HepG2 (cell line): ENCODE measurements around the gene SLC2A6. TPM values are rescaled to one million over a fixed set of nuclear protein-coding genes. Genes with fewer than 3 reads are reported as not detected.
A peak's percentile ranks its signal among the peaks of the same experiment; 100 is the strongest.

ENCODE experiments used
- ATAC-seq: fragments of 200-7000 bp; cut with Tn5 transposase; 3 replicates; pipeline ENCODE4 v1.9.1; 2020; ENCODE audit warnings: mild to moderate bottlenecking, moderate library complexity
- BruUV-seq: library from RNA; stranded (reverse); fragments of 400-500 nt; replicated peaks from 2 replicates; lab custom pipeline; 2021; lab: Mats Ljungman, UMichigan
- CTCF ChIA-PET: fragments of 300-600 bp; formaldehyde crosslinking; extraction: SDS; loops from one replicate; lab custom pipeline; 2021; ENCODE audit warnings: low total read pairs, inconsistent platforms, low intra/inter-chr PET ratio; lab: Yijun Ruan, JAX
- POLR2A ChIA-PET: fragments of 350-600 bp; sonication (Branson Sonifier 250); formaldehyde crosslinking; loops from one replicate; lab custom pipeline; 2020; ENCODE audit warnings: antibody characterized with exemption, inconsistent platforms; lab: Yijun Ruan, JAX
- DNase-seq: peaks from one replicate; pipeline ENCODE4 v3.0.0-alpha.2; 2015; ENCODE audit warnings: low spot score
- FAIRE-seq: peaks from 3 replicates; lab custom pipeline; 2011; peaks lifted over from hg19 to GRCh38; lab: Jason Lieb, UNC
- H2AFZ ChIP-seq: one replicate; pipeline ENCODE4 v1.6.1; 2011; ENCODE audit warnings: low read length, inconsistent platforms
- H3K27ac ChIP-seq: fragments of 300-600 bp; 3 replicates; pipeline ENCODE4 v1.8.0; 2011; ENCODE audit warnings: mixed run types, mild to moderate bottlenecking, mixed read lengths, low read length, inconsistent platforms; ENCODE audit not compliant: insufficient read depth; ENCODE audit errors: extremely low read length
- H3K27me3 ChIP-seq, 2 experiments: fragments of 200-600 bp in 1 of 2; 2 replicates in 1 of 2; 3 replicates in 1 of 2; pipeline versions ENCODE4 v1.6.0 to v1.8.0; 2011; ENCODE audit warnings: low read length in 2 of 2, mild to moderate bottlenecking in 2 of 2, moderate library complexity in 2 of 2, inconsistent platforms in 1 of 2; ENCODE audit not compliant: insufficient read depth in 2 of 2, control insufficient read depth in 1 of 2
- H3K36me3 ChIP-seq, 2 experiments: fragments of 200-600 bp in 1 of 2; replicated peaks in 1 of 2; 2 replicates in 1 of 2; 3 replicates in 1 of 2; pipeline versions ENCODE4 v1.5.1 to v1.8.0; 2011; ENCODE audit warnings: low read length in 2 of 2, inconsistent platforms in 1 of 2; ENCODE audit not compliant: insufficient read depth in 2 of 2, control insufficient read depth in 1 of 2
- H3K4me1 ChIP-seq: 2 replicates; pipeline ENCODE4 v1.5.1; 2012; ENCODE audit warnings: low read length, inconsistent platforms; ENCODE audit not compliant: insufficient read depth
- H3K4me2 ChIP-seq: 2 replicates; pipeline ENCODE4 v1.6.0; 2011; ENCODE audit warnings: low read depth, low read length, inconsistent platforms
- H3K4me3 ChIP-seq, 3 experiments: fragments of 200-600 bp in 1 of 3; sonication (generic), shearing (Covaris generic) in 1 of 3; replicated peaks in 1 of 3; 2 replicates each; pipeline ENCODE4 v1.5.1; 2011 to 2016; ENCODE audit warnings: low read length in 3 of 3, inconsistent platforms in 2 of 3, low read depth in 2 of 3, mild to moderate bottlenecking in 2 of 3, control low read depth in 1 of 3, mixed read lengths in 1 of 3; ENCODE audit not compliant: insufficient read depth in 1 of 3
- H3K79me2 ChIP-seq: one replicate; pipeline ENCODE4 v1.6.1; 2011; ENCODE audit warnings: low read length, inconsistent platforms; ENCODE audit not compliant: insufficient read depth
- H3K9ac ChIP-seq: 2 replicates; pipeline ENCODE4 v1.6.0; 2011; ENCODE audit warnings: mild to moderate bottlenecking, low read depth, low read length, inconsistent platforms; ENCODE audit not compliant: insufficient read depth
- H3K9me3 ChIP-seq: 2 replicates; pipeline ENCODE4 v1.5.1; 2012; ENCODE audit warnings: mild to moderate bottlenecking, low read length
- H4K20me1 ChIP-seq: 2 replicates; pipeline ENCODE4 v1.6.0; 2011; ENCODE audit warnings: inconsistent platforms, mild to moderate bottlenecking, low read length, moderate library complexity; ENCODE audit not compliant: insufficient read depth
- AGO2 ChIP-seq: fragments of 200-400 bp; formaldehyde crosslinking; optimal IDR thresholded peaks from 2 replicates; pipeline ENCODE3; 2017; ENCODE audit warnings: mild to moderate bottlenecking, low read depth, low read length, moderate library complexity
- ARNTL ChIP-seq: sonication (generic); formaldehyde crosslinking; IDR thresholded peaks from 2 replicates; pipeline ENCODE4 v1.4.0; 2020; ENCODE audit warnings: mild to moderate bottlenecking, missing genetic modification reagents
- ATM ChIP-seq: fragments of 450-650 bp; IDR thresholded peaks from 2 replicates; pipeline ENCODE4 v1.7.1; 2017; ENCODE audit warnings: mild to moderate bottlenecking, borderline replicate concordance
- FOXA3 ChIP-seq: IDR thresholded peaks from 2 replicates; pipeline ENCODE4 v1.6.1; 2016; ENCODE audit warnings: missing genetic modification reagents, missing compliant biosample characterization
- HOXA5 ChIP-seq: sonication (generic); formaldehyde crosslinking; IDR thresholded peaks from 2 replicates; pipeline ENCODE4 v1.4.0; 2020; ENCODE audit warnings: missing genetic modification reagents
- IRF2 ChIP-seq: IDR thresholded peaks from 2 replicates; pipeline ENCODE4 v1.6.1; 2018; ENCODE audit warnings: missing genetic modification reagents, missing compliant biosample characterization
- JDP2 ChIP-seq: sonication (generic); formaldehyde crosslinking; IDR thresholded peaks from 2 replicates; pipeline ENCODE4 v1.8.1; 2022; ENCODE audit warnings: missing genetic modification reagents, borderline replicate concordance
- NFRKB ChIP-seq: fragments of 450-650 bp; IDR thresholded peaks from 2 replicates; pipeline ENCODE4 v1.6.1; 2017
- NFYB ChIP-seq: sonication (generic); formaldehyde crosslinking; IDR thresholded peaks from 2 replicates; pipeline ENCODE4 v1.4.0; 2020; ENCODE audit warnings: missing genetic modification reagents
- NR2F1 ChIP-seq, 2 experiments: fragments of 450-650 bp in 1 of 2; formaldehyde crosslinking in 1 of 2; IDR thresholded peaks; 2 replicates each; pipeline versions ENCODE4 v1.5.0 to v1.6.1; 2016 to 2020; ENCODE audit warnings: mild to moderate bottlenecking in 1 of 2, missing compliant biosample characterization in 1 of 2, missing genetic modification reagents in 1 of 2, moderate library complexity in 1 of 2
- ONECUT2 ChIP-seq: sonication (generic); formaldehyde crosslinking; IDR thresholded peaks from 2 replicates; pipeline ENCODE4 v1.4.0; 2020; ENCODE audit warnings: missing genetic modification reagents
- POLR2G ChIP-seq: fragments of 200-400 bp; formaldehyde crosslinking; IDR thresholded peaks from 2 replicates; pipeline ENCODE4 v1.6.1; 2018; ENCODE audit warnings: mild to moderate bottlenecking, low read depth, low read length, moderate library complexity
- RXRB ChIP-seq: IDR thresholded peaks from 2 replicates; pipeline ENCODE4 v1.6.1; 2016; ENCODE audit warnings: borderline replicate concordance, missing genetic modification reagents, missing compliant biosample characterization
- TBX2 ChIP-seq: sonication (generic); formaldehyde crosslinking; IDR thresholded peaks from 2 replicates; pipeline ENCODE4 v1.5.0; 2020; ENCODE audit warnings: missing genetic modification reagents, mild to moderate bottlenecking, borderline replicate concordance
- ZC3H13 ChIP-seq: sonication (generic); formaldehyde crosslinking; IDR thresholded peaks from 2 replicates; pipeline ENCODE4 v1.8.1; 2023; ENCODE audit warnings: mild to moderate bottlenecking, missing genetic modification reagents, moderate library complexity
- ZFP36L1 ChIP-seq: sonication (generic); formaldehyde crosslinking; IDR thresholded peaks from 2 replicates; pipeline ENCODE4 v1.8.0; 2022; ENCODE audit warnings: mild to moderate bottlenecking, missing genetic modification reagents, moderate library complexity
- ZMAT3 ChIP-seq: sonication (generic); formaldehyde crosslinking; conservative IDR thresholded peaks from 2 replicates; pipeline ENCODE4 v1.7.0; 2021; ENCODE audit warnings: missing genetic modification reagents
- ZNF225 ChIP-seq: sonication (generic); formaldehyde crosslinking; IDR thresholded peaks from 2 replicates; pipeline ENCODE4 v1.4.0; 2020; ENCODE audit warnings: mild to moderate bottlenecking, missing genetic modification reagents
- ZNF280B ChIP-seq: sonication (generic); formaldehyde crosslinking; IDR thresholded peaks from 2 replicates; pipeline ENCODE4 v1.5.0; 2020; ENCODE audit warnings: missing genetic modification reagents, mild to moderate bottlenecking, borderline replicate concordance
- ZNF614 ChIP-seq: IDR thresholded peaks from 2 replicates; pipeline ENCODE4 v1.6.1; 2018; ENCODE audit warnings: missing biosample characterization, missing genetic modification reagents, inconsistent platforms, borderline replicate concordance
- ZNF691 ChIP-seq: sonication (generic); formaldehyde crosslinking; IDR thresholded peaks from 2 replicates; pipeline ENCODE4 v1.4.0; 2020; ENCODE audit warnings: missing genetic modification reagents, low read depth, mild to moderate bottlenecking, borderline replicate concordance
- WGBS: methylation state at CpG from one replicate; pipeline ENCODE4 v1.1.6; 2017; ENCODE audit warnings: low lambda C conversion rate; 5-methylcytosine and 5-hydroxymethylcytosine counted together
- in situ Hi-C: cut with HindIII; loops from 2 replicates; pipeline ENCODE4 v1.10.0; 2017; ENCODE audit warnings: low pct_unique_long_range_greater_than_20kb; ENCODE audit not compliant: extremely low pct_ligation_motif_present
- intact Hi-C: fragments of 100-400 bp; cut with micrococcal nuclease; formaldehyde crosslinking; loops from one replicate; pipeline ENCODE4 v1.10.0; 2022; ENCODE audit not compliant: unreplicated experiment
- polyA plus RNA-seq, 8 experiments: library from polyadenylated mRNA; depleted of rRNA in 3 of 8; stranded (reverse) in 7 of 8; unstranded in 1 of 8; fragments of >200 nt; fragmentation: Illumina TruSeq in 4 of 8; extraction: Trizol in 4 of 8; gene quantifications; 2 replicates each; pipeline versions ENCODE4 v1.2.1 to v1.2.3, GENCODE V29; 2011 to 2016; ENCODE audit warnings: low read depth in 4 of 8, missing spikeins in 1 of 8, mixed read lengths in 1 of 8; ENCODE audit not compliant: insufficient read depth in 1 of 8
- total RNA-seq, 5 experiments: library from RNA; depleted of rRNA; stranded (reverse); fragments of >200 nt; fragmentation: Illumina TruSeq; extraction: Trizol; gene quantifications; 2 replicates each; pipeline ENCODE4 v1.2.3, GENCODE V29; 2016; ENCODE audit warnings: low read depth in 1 of 5

SLC2A6 gene
- total and polyA plus RNA-seq, 2 of the 13 experiments (the other 11 are each of a cell fraction or from before 2014, with no cell fraction given) = 4.1 to 15.0 TPM

- TF ChIP-seq TBX2 (peak; percentile 68; the same call in 1 of the 2 replicates), JDP2 (CRISPR knock-in tag) (no peak), FOXA3 (peak; percentile 27; the same call in 1 of the 2 replicates), POLR2G (no peak), ARNTL (CRISPR knock-in tag) (no peak), ZNF614 (CRISPR knock-in tag) (no peak), RXRB (CRISPR knock-in tag) (no peak), HOXA5 (CRISPR knock-in tag) (0 out of 2 replicates have a peak, but pooled peaks have one; percentile 21), NFRKB (no peak)
Measured at GRCh38 chr9:133427658-133428348, 51.1 kb downstream of the SLC2A6 start (continued).

- FAIRE-seq = no peak
- intact Hi-C loops = no loop called here
- H3K9ac ChIP-seq = no peak overlapping the region
- BruUV-seq = no TSS peak
- H3K79me2 ChIP-seq = no peaks in the 10 kb centered on the region
- ATAC-seq = no peak
- no peak overlapping the region for H3K27ac ChIP-seq
- no peak overlapping the region for H3K4me3 ChIP-seq
- TF ChIP-seq ZFP36L1 (no peak), ZNF280B (CRISPR knock-in tag) (no peak), NFYB (CRISPR knock-in tag) (no peak), ZNF691 (CRISPR knock-in tag) (no peak), AGO2 (no peak), ATM (no peak), ONECUT2 (CRISPR knock-in tag) (no peak), IRF2 (CRISPR knock-in tag) (no peak), NR2F1 (CRISPR knock-in tag; IDR thresholded peaks at IDR 0.05) (no peak), ZMAT3 (CRISPR knock-in tag) (no peak), ZC3H13 (no peak), ZNF225 (CRISPR knock-in tag) (no peak)
- TF ChIP-seq, all 625 proteins: peak for 0
- no peak overlapping the region for H3K4me2 ChIP-seq
- 80% methylated on average over 2 of the region's 11 CpGs for WGBS
- POLR2A ChIA-PET = no interaction called here
- in situ Hi-C loops = no loop called here
- CTCF ChIA-PET = no interaction called here
- H3K9me3 ChIP-seq = no peaks in the 10 kb centered on the region
- no peaks in the 10 kb centered on the region for H3K36me3 ChIP-seq
- H4K20me1 ChIP-seq = no peaks in the 10 kb centered on the region
- peaks cover 57% of the 10 kb centered on the region for H3K4me1 ChIP-seq
- H3K27me3 ChIP-seq = no peaks in the 10 kb centered on the region; a peak in 1 of 5 replicates
- no peak overlapping the region for H2AFZ ChIP-seq
- DNase-seq = no peak
Measured at GRCh38 chr9:133426011-133426410, 52.9 kb downstream of the SLC2A6 start.
